KMS-11 (cell line): ENCODE data around the gene FTL.

Source experiments
- H2AFZ ChIP-seq: fragments of 200-600 bp; sonication (generic); 2 replicates; pipeline ENCODE4 v1.6.1; 2016; ENCODE audit warnings: antibody characterized with exemption, mixed run types, low read depth
- H3K27ac ChIP-seq: fragments of 200-600 bp; sonication (generic); 2 replicates; pipeline ENCODE4 v1.6.1; 2016; ENCODE audit warnings: mild to moderate bottlenecking, mixed run types
- H3K27me3 ChIP-seq: fragments of 200-600 bp; sonication (generic); 2 replicates; pipeline ENCODE4 v1.6.1; 2017; ENCODE audit warnings: mild to moderate bottlenecking, low read depth, mixed run types, moderate library complexity; ENCODE audit not compliant: insufficient read depth
- H3K36me3 ChIP-seq: fragments of 200-600 bp; sonication (generic); 2 replicates; pipeline ENCODE4 v1.6.1; 2017; ENCODE audit warnings: mild to moderate bottlenecking, mixed run types; ENCODE audit not compliant: insufficient read depth
- H3K4me1 ChIP-seq: fragments of 200-600 bp; sonication (generic); 2 replicates; pipeline ENCODE4 v1.6.1; 2016; ENCODE audit warnings: mild to moderate bottlenecking, low read depth, mixed run types; ENCODE audit not compliant: poor library complexity, severe bottlenecking
- H3K4me2 ChIP-seq: fragments of 200-600 bp; sonication (generic); 2 replicates; pipeline ENCODE4 v1.7.0; 2016; ENCODE audit warnings: mild to moderate bottlenecking, mixed run types
- H3K4me3 ChIP-seq: fragments of 200-600 bp; sonication (generic); IDR thresholded peaks from 2 replicates; pipeline ENCODE4 v1.6.1; 2017; ENCODE audit warnings: low read depth, low read length, mixed read lengths; ENCODE audit not compliant: insufficient read depth
- H3K79me2 ChIP-seq: fragments of 200-600 bp; sonication (generic); 2 replicates; pipeline ENCODE4 v1.6.1; 2016; ENCODE audit warnings: low read depth, mixed run types; ENCODE audit not compliant: insufficient read depth
- H3K9ac ChIP-seq: fragments of 200-600 bp; sonication (generic); 2 replicates; pipeline ENCODE4 v1.6.1; 2016; ENCODE audit warnings: mild to moderate bottlenecking, mixed run types
- H4K20me1 ChIP-seq: fragments of 200-600 bp; sonication (generic); 2 replicates; pipeline ENCODE4 v1.6.1; 2016; ENCODE audit warnings: mild to moderate bottlenecking, mixed run types; ENCODE audit not compliant: insufficient read depth
- TF ChIP-seq, protein P1 (sequence below): fragments of 200-600 bp; sonication (generic); conservative IDR thresholded peaks from 2 replicates; pipeline ENCODE4 v1.6.1; 2017; ENCODE audit warnings: low read depth, mild to moderate bottlenecking, antibody characterized with exemption, low read length, moderate library complexity, mixed read lengths

Gene FTL

DNA sequence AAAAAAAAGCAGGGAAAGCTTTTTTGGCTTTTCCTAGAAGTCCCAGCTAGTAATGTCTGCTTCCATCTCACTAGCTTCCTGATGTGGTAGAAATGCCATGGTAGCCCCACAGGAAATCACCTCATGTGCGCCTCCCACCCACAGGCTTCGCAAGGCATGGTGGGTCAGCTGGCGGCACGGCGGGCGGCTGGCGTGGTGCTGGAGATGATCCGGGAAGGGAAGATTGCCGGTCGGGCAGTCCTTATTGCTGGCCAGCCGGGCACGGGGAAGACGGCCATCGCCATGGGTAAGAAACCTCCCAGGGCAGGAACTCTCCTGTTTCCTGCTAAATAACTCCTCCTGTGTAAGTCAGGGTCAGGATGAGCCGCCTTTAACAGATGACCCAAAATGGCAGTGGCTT is 39.0 kb downstream of the FTL start:
- Histone ChIP-seq H3K9ac (no peak overlapping the region), H3K79me2 (0 out of 2 replicates have a peak, but pooled peaks cover 4% of the 10 kb centered on the region), H3K27ac (no peak overlapping the region), H4K20me1 (no peaks in the 10 kb centered on the region), H3K4me1 (no peaks in the 10 kb centered on the region), H3K36me3 (peaks cover 7% of the 10 kb centered on the region; the same call in 1 of the 2 replicates), H2AFZ (no peak overlapping the region), H3K4me3 (no peak overlapping the region), H3K27me3 (no peaks in the 10 kb centered on the region), H3K4me2 (no peak overlapping the region)
- TF ChIP-seq, protein P1, sequence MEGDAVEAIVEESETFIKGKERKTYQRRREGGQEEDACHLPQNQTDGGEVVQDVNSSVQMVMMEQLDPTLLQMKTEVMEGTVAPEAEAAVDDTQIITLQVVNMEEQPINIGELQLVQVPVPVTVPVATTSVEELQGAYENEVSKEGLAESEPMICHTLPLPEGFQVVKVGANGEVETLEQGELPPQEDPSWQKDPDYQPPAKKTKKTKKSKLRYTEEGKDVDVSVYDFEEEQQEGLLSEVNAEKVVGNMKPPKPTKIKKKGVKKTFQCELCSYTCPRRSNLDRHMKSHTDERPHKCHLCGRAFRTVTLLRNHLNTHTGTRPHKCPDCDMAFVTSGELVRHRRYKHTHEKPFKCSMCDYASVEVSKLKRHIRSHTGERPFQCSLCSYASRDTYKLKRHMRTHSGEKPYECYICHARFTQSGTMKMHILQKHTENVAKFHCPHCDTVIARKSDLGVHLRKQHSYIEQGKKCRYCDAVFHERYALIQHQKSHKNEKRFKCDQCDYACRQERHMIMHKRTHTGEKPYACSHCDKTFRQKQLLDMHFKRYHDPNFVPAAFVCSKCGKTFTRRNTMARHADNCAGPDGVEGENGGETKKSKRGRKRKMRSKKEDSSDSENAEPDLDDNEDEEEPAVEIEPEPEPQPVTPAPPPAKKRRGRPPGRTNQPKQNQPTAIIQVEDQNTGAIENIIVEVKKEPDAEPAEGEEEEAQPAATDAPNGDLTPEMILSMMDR, result no peak

GRCh38 chr19:49004964-49005614 is 40.0 kb downstream of the FTL start:
- no peaks in the 10 kb centered on the region for H3K79me2 ChIP-seq
- peaks cover 7% of the 10 kb centered on the region; the same call in 1 of the 2 replicates for H3K36me3 ChIP-seq
- H3K4me1 ChIP-seq, result no peaks in the 10 kb centered on the region
- H3K27ac ChIP-seq, result no peak overlapping the region
- H3K27me3 ChIP-seq, result no peaks in the 10 kb centered on the region
- H3K4me3 ChIP-seq, result no peak overlapping the region
- no peaks in the 10 kb centered on the region for H4K20me1 ChIP-seq
- TF ChIP-seq, protein P1, result no peak
- H3K9ac ChIP-seq, result no peak overlapping the region
- H3K4me2 ChIP-seq, result no peak overlapping the region
- H2AFZ ChIP-seq, result no peak overlapping the region

GRCh38 chr19:49006905-49007304 is 41.8 kb downstream of the FTL start:
- Histone ChIP-seq H3K4me3 (no peak overlapping the region), H3K27me3 (no peaks in the 10 kb centered on the region), H2AFZ (no peak overlapping the region), H3K4me2 (no peak overlapping the region), H3K79me2 (no peaks in the 10 kb centered on the region), H4K20me1 (no peaks in the 10 kb centered on the region), H3K36me3 (peaks cover 7% of the 10 kb centered on the region; the same call in 1 of the 2 replicates), H3K9ac (no peak overlapping the region), H3K27ac (no peak overlapping the region), H3K4me1 (no peaks in the 10 kb centered on the region)
- TF ChIP-seq, protein P1, result no peak

- Histone ChIP-seq H3K4me2 (no peak overlapping the region), H3K4me1 (no peaks in the 10 kb centered on the region), H3K36me3 (peaks cover 7% of the 10 kb centered on the region; the same call in 1 of the 2 replicates), H3K27ac (no peak overlapping the region), H3K79me2 (no peaks in the 10 kb centered on the region), H3K4me3 (no peak overlapping the region), H3K27me3 (no peaks in the 10 kb centered on the region), H4K20me1 (no peaks in the 10 kb centered on the region), H2AFZ (no peak overlapping the region), H3K9ac (no peak overlapping the region)
- TF ChIP-seq, protein P1, result no peak
Observed at GRCh38 chr19:49009828-49010227, 44.7 kb downstream of the FTL start.
